Activated CD4-positive, alpha-beta T cell treated with anti-CD3 and anti-CD28 coated beads, Interleukin-2, amount 50 U/mL, for 48 hours (primary cell): ENCODE results near the gene TCEA2.
"Not testable (repeated sequence)": the region's sequence is repeated elsewhere in the genome, so short reads cannot be mapped to it uniquely, and the experiment has no call there.

Experiments used
- DNase-seq, 2 experiments: peaks; one replicate each; pipeline ENCODE4 v3.0.0-alpha.2; 2020

TCEA2 gene

DNA sequence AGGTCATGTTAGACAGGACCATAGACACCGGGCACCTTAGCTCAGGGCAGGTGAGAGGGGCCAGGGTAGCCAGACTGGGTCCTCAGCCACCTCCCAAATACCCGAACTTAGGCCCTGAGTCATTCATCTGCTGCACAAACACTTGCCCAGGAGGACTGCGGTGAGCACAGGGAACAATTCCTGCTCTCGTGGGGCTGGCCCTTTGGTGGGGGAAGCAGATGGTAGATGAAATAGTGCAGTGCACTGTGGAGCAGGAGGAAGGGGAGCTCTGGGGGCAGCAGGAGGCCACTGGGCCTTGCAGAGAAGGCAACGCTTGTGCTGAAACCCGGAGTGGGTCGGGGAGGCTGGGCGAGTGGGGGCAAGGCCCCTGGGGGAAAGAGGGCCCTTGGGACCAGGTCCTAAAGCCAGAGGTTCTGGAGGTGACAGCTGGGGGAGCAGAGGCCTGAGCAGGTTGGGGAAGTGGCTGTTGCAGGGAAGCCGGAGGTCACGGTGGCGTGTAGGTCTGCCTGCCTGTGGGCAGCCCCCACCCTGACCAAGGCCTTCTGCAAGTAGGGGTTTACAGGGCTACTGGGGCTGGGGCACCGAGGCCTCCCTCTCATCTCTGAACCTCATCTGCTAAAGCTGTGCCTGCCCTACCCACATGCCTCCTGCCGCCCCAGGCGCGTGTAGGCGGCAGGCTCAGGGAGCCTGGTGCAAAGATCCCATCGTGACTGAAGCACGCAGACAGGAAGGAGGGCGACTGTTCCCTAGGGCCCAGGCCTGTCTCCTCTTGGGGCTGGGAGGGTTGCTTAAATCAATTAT is 49.0 kb downstream of the TCEA2 start:
- no peak for DNase-seq

DNA sequence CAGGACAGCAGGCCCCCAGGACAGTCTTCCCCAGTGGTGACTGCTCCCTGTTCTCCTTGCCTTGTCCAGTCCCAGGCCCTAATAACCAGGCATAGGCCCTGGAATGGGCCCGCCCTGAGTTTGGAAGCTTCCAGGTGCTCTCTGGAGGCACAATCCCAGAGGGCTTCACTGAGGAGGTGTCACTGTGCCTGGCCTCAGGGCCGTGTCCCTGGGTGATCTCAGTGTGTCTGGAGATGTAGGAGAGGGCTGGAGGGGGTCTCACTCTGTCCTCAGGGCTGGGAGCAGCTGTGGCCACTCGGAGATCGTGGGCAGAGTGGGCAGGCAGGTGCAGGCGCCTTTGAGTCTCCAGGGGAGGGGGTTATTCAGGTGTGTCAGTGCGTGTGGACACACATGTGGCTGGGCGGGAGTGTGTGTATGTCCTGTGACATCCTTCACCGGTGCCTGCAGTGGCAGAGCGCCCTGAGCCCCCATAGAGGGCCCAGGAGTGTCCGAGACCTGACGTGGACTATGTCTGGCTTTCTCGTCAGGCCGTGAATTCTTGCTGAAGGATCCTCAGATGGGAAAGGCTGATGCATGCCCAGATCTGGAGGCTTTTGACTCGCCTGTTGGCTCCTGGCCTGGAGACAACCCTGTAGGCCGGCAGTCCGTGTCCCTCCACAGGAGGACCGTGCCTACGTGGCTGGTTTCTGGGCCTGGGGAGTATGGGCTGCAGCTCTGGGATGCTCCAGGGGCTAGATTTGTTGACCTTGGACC is 49.9 kb downstream of the TCEA2 start:
- no peak for DNase-seq

DNA sequence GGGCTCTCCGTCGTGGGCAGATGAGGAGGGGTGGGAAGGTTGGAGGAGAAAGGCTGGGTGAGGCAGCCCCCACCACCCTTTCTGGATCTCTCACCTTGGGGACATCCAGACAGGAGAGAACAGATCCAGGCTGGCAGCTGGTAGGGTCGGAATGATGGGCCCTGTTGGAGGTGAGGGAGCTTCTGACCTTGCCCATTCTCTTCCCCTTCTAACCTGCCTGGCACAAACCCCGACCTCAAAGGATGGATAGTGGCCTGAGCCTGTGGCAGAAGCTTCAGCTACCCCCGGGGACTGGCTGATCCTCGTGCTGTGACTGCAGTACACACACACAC is 50.4 kb downstream of the TCEA2 start:
- DNase-seq: no peak

DNA sequence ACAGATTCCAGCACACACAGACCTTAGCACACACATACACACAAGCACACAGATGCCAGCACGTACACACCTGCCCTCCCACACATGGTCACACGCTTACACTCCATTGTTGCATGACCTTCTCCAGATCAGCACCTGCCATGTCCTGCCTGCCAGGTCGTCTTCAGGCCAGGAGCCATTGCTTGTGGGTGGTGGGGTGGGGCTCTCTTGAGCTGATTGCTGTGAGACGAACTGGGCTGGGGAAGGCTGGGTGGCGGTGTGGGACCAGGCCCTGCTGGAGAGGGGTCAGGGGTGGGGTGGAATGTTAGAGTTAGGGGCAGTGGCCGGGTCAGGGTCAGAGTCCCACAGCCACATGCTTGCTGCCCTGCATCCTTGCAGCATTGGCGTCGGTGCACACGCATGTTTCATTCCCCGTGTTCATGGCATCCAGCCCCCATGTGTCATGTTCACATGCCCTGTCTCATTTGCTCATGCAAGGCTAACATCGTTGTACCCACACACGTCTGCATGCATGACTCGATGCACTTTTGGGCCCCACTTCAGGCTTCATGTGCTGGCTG is 50.9 kb downstream of the TCEA2 start:
- no peak for DNase-seq

DNA sequence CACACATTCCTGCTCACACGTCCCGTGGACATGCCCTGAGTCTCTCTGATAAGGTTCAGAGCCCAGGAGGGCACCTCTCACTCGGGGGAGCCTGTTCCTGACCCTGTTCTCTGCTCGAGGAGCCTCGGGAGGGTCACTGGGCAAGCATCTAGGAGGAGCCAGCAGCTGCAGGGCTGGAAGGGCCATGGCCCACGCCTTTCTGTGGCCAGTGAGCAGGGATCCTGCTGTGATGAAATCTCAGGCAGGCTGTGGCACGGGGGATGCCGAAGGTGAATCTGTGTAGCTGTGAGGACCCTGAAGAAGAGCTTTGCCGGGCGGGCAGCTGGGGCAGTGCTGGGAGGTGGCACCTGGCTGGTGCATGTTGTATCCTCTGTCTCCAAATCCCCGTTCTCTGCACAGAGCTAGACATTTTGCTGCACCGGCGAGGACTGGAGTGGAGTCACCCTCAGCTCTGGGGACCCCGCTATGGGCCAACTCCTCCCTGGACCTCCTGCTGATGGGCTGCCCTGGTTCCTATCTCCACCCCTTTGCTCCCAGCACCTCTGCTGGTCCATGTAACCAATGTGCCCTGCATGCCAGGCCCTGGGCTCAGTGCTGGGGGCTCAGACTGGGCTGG is 51.5 kb downstream of the TCEA2 start:
- DNase-seq: no peak

DNA sequence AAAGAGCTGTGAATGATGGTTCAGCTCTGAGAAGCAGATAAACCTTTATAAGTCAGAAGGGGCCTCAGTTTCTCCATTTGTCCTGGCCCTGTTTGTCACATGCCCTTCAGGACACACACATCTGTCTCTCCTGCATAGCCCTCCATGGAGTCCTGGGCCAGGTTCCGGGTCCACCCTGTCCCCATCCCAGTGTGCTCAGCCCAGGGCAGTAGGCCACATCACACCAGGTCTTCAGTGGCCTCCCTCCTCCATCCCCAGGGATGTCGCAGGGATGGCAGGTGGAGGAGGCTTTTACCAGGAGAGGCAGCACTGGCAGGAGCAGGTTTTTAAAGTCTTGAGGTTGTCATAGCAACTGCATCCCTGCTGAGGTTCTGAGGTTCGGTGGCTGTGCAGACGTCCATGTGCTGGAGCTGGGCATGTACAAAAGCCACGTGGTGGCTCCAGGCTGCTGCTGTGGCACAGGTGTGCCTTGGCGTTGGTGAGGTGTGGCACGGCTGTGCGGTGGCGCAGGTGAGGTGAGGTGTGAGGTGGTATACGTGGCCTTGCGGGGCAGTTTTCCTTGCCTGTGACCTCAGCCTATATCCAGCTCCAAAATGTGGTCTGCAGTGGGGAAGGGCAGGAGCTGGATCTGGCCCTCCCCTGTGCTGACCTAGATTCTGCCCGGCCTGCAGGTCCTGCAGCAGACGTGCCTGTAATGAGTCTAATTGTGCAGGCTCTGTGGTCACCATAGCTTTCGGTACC is 52.3 kb downstream of the TCEA2 start:
- no peak for DNase-seq

DNA sequence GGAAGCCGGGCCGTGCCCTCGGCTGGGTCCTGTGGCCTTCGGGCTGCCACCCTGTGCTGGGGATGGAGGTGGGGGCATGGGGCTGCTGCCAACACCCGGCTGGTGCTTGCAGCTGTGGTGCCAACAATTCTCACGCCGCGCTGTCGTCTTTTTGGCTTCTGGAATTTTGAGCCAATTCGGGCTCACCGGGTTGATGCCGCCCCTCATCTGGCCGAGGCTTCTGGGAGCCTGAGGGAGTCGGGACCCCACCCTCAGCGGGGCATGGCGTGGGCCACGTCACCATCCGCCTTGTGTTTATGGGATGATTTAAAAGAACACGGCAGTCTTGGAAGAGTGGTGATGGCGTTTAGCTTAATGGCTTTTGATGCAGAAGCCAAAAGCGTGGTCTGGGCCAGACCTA is 53.0 kb downstream of the TCEA2 start:
- DNase-seq: no peak

DNA sequence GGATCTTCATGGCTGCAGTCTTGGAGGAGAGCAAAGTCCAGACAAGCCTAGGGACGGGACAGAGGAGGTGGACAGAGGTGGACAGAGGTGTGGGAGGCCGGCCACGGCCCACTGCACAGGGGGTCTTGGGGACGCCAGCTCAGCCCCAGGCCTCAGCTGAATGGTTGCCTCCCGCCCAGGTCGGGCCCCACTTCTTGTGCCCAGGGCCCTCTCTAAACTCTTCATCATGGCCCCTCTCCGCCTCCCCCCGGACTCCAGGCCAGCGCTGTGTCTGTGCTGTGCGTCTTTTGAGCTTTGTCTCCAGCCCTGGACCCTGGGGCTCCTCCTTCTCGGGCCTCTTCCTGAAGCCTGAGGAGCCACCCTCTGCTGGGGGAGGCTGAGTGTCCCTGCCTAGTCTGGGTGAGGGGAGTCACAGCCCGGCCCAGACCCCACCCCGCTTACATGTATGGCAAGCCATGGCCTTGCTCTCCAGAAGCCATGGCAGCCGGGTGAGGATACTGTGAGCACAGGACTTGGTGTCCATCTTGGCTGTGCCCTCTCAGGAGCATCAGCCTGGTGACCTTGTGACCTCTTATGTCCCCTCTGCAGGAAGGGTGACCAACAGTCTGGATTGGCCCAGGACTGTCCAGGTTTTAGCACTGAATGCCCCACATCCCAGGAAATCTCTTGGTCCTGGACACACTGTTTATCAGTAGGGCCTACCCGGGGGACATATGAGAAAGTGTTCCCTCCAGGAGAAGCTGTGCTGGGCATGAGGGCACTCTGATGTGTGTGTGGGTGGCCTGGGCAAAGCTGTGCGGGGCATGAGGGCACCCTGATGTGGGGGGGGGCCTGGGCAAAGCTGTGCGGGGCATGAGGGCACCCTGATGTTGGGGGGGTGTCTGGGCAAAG is 53.8 kb downstream of the TCEA2 start:
- DNase-seq: no peak

DNA sequence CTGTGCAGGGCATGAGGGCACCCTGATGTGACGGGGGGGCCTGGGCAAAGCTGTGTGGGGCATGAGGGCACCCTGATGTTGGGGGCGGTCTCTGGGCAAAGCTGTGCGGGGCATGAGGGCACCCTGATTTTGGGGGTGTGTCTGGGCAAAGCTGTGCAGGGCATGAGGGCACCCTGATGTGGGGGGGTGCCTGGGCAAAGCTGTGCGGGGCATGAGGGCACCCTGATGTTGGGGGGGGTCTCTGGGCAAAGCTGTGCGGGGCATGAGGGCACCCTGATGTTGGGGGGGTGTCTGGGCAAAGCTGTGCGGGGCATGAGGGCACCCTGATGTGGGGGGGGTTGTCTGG is 54.4 kb downstream of the TCEA2 start:
- not testable (repeated sequence) for DNase-seq

DNA sequence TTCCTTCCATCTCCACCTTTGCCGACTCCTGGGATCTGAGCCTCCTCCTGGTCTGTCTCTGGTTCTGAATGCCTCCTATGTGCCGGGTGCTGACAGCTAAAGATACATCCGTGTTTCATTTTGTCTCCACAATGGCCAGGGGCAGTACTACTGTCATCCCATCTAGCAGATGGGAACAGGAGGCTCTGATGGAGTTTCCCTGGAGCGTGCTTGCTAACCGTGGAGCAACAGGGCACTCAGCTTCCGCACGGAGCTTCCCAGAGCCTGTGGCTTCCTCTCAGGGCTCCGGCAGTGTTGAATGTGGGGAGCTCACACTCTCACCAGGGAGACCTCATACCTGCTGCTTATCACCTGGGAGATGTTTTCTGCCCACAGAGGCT is 56.3 kb downstream of the TCEA2 start:
- no peak for DNase-seq

DNA sequence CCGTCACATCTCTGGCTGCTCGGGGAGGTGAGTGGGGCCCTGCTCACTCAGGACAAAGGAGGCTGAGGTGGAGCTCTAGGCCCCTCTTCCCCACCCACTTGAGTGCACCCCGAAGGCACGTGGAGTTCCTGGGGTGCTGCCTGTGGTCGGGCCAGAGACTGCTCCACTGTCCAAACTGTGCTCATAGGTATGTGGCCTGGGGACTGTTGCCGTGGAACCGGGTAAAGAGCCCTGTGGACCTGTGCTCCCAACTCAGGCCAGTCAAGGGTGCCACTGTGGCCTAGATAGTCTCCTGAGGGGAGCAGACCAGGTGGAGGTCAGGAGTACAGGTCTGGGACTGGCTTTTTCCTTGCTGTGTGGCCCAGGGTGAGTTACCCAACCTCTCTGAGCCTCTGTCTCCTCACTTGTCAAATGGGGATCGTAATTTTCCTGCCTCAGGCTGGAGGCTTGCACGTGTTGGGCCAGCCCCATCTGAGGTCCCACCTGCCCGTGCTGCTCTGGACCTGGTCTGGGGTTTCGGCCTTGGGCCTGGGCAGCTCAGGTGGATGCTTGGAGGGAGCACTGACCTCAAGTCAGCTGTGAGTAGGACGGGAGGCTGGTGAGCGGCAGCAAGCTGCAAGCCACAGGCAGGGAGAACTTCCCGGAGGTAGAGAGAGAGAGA is 56.8 kb downstream of the TCEA2 start:
- peak in 1 of 2 experiments; percentile 19 for DNase-seq

DNA sequence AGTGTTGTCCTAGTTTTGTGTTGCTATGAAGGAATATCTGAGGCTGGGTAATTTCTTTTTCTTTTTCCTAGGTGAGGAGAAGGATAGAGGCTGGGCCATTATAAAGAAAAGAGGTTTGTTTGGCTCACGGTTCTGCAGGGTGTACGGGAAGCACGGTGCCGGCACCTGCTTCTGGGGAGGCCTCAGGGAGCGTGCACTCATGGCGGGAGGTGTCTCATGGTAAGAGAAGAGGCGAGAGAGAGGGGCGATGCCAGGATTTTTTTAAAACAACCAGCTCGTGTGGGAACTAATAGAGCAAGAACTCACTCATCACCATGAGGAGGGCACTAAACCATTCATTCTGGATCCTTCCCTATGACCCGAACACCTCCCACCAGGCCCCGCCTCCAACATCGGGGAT is 58.6 kb downstream of the TCEA2 start:
- DNase-seq: no peak
